Tibial artery (tissue), 4 donors: ENCODE measurements around the gene FCN3.

ENCODE experiments used
- DNase-seq, 2 donors: peaks; one replicate each; pipeline ENCODE4 v3.0.0-alpha.2; 2019
- H3K27ac ChIP-seq, 2 donors: fragments of 200-600 bp; sonication (generic) in 1 of 2; 1 replicate in 1 of 2; 2 replicates in 1 of 2; pipeline ENCODE4 v1.5.1; 2018 to 2019; ENCODE audit warnings: mild to moderate bottlenecking in 1 of 2
- H3K27me3 ChIP-seq, 2 donors: fragments of 200-600 bp; sonication (generic) in 1 of 2; one replicate each; pipeline versions ENCODE4 v1.5.1 to v1.6.0; 2016 to 2019
- H3K36me3 ChIP-seq, 3 donors: fragments of 200-600 bp; sonication (generic) in 2 of 3; one replicate each; pipeline ENCODE4 v1.5.1; 2016 to 2019; ENCODE audit warnings: mild to moderate bottlenecking in 2 of 3
- H3K4me1 ChIP-seq, 4 donors: fragments of 200-600 bp; sonication (generic) in 2 of 4; 1 replicate in 3 of 4; 2 replicates in 1 of 4; pipeline ENCODE4 v1.5.1; 2016 to 2019
- H3K4me3 ChIP-seq, 2 donors: fragments of 200-600 bp; sonication (generic) in 1 of 2; 1 replicate in 1 of 2; 2 replicates in 1 of 2; pipeline ENCODE4 v1.5.1; 2018 to 2019; ENCODE audit warnings: mild to moderate bottlenecking in 2 of 2
- H3K9me3 ChIP-seq, 3 donors: fragments of 200-600 bp; sonication (generic) in 1 of 3; one replicate each; pipeline ENCODE4 v1.5.1; 2016 to 2019
- intact Hi-C: fragments of 100-400 bp; cut with DNase I; formaldehyde crosslinking; loops from one replicate; pipeline ENCODE4 v1.15.0; 2023; ENCODE audit warnings: low total_unique reads
- TF ChIP-seq, protein P1 (sequence below), 2 experiments: fragments of 200-600 bp in 1 of 2; fragments of 450-650 bp in 1 of 2; IDR thresholded peaks; one replicate each; pipeline ENCODE4 v1.5.1; 2017 to 2019; ENCODE audit warnings: antibody characterized with exemption in 2 of 2, mild to moderate bottlenecking in 1 of 2, moderate library complexity in 1 of 2

Gene FCN3

DNA sequence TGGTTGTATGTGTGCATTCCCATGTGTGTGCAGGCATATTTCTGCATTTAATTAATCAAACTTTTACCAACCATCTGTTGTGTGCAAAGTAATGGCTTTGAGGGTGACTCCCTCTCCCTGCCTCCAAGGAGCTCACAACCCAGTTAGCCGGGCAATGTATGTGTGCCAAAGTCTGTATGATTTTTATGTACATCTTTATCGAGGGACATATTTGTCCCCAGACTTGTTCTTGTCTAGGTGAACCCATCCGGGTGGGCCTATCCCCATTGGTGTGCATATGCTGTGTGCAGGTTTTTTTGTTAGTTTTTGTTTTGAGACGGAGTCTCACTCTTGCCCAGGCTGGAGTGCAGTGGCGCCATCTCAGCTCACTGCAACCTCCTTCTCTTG lies 31.0 kb downstream of the FCN3 start:
- intact Hi-C loops, result no loop called here
- Histone ChIP-seq H3K9me3 (no peaks in the 10 kb centered on the region), H3K27me3 (peaks cover 0 to 14% of the 10 kb centered on the region in 2 donors), H3K4me1 (no peaks in the 10 kb centered on the region), H3K27ac (no peak overlapping the region), H3K36me3 (no peaks in the 10 kb centered on the region), H3K4me3 (no peak overlapping the region)
- TF ChIP-seq, protein P1, sequence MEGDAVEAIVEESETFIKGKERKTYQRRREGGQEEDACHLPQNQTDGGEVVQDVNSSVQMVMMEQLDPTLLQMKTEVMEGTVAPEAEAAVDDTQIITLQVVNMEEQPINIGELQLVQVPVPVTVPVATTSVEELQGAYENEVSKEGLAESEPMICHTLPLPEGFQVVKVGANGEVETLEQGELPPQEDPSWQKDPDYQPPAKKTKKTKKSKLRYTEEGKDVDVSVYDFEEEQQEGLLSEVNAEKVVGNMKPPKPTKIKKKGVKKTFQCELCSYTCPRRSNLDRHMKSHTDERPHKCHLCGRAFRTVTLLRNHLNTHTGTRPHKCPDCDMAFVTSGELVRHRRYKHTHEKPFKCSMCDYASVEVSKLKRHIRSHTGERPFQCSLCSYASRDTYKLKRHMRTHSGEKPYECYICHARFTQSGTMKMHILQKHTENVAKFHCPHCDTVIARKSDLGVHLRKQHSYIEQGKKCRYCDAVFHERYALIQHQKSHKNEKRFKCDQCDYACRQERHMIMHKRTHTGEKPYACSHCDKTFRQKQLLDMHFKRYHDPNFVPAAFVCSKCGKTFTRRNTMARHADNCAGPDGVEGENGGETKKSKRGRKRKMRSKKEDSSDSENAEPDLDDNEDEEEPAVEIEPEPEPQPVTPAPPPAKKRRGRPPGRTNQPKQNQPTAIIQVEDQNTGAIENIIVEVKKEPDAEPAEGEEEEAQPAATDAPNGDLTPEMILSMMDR (IDR thresholded peaks at IDR 0.05), result no peak
- no peak for DNase-seq

DNA sequence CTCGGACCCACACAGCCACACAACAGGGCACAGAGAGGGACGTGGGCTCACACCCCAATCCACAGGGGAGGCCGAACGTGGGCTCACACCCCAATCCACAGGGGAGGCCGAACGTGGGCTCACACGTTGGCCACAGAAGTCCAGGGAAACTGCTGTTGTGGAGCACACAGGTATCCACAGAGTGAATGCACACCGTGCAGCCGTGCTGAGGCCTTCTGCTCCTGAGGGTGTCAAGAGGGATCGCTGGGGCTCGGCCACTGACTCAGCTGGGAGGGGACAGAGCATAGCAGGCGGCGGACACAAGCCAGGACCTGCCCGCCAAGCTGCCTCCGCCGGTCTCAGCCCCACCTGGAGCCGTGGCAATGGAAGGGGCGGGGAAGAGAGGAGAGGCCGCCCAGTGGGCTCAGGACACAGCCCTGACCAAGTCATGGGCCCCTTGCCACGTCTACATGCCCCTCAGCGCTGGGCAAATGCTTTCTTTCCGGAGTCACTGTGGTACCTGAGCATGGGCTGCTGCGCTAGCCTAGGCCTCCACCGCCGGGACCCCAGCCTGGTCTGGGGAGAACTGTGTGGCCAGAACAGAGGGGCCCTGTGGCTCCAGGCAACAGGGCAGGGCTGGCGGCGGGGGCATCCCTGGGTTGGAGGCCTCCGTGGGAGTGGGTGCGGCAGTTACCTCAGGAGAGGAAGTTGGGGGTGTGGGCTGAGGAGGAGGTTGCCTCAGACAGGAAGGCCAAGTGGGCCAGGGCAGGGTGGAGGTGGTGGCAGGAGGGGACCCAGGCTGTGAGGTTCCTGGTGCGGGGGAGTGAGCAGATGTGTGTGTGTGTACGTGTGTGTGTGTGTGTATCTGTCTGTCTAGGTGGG lies 31.6 kb downstream of the FCN3 start:
- no peaks in the 10 kb centered on the region for H3K9me3 ChIP-seq
- no peak for DNase-seq
- peaks cover 0 to 8% of the 10 kb centered on the region in 2 donors for H3K27me3 ChIP-seq
- H3K4me1 ChIP-seq, result no peaks in the 10 kb centered on the region
- intact Hi-C loops, result no loop called here
- H3K36me3 ChIP-seq, result no peaks in the 10 kb centered on the region
- no peak overlapping the region for H3K4me3 ChIP-seq
- H3K27ac ChIP-seq, result no peak overlapping the region
- TF ChIP-seq, protein P1 (IDR thresholded peaks at IDR 0.05), result no peak

DNA sequence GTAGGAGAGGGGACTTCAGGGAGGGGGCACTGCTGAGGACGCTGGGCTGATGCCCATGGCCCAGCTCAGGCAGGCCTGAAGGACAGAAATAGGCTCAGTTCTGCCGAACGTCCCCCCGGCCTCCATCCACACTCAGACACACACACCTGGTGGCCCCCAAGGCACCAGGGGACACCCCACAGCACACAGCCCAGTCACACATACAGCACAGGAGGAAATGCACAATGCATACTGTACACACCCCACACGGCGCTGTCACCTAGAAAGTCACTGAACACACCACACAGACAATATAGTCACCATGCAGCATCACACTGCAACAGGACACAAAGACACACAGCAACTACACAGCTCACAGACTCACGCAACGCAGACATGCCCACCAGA lies 32.2 kb downstream of the FCN3 start:
- DNase-seq, result no peak
- H3K9me3 ChIP-seq, result no peaks in the 10 kb centered on the region
- H3K4me3 ChIP-seq, result no peak overlapping the region
- intact Hi-C loops, result no loop called here
- TF ChIP-seq, protein P1 (IDR thresholded peaks at IDR 0.05), result no peak
- peaks cover 0 to 2% of the 10 kb centered on the region in 2 donors for H3K27me3 ChIP-seq
- H3K27ac ChIP-seq, result no peak overlapping the region
- peaks cover 0 to 3% (median 0%) of the 10 kb centered on the region in 3 donors for H3K36me3 ChIP-seq
- no peaks in the 10 kb centered on the region for H3K4me1 ChIP-seq

DNA sequence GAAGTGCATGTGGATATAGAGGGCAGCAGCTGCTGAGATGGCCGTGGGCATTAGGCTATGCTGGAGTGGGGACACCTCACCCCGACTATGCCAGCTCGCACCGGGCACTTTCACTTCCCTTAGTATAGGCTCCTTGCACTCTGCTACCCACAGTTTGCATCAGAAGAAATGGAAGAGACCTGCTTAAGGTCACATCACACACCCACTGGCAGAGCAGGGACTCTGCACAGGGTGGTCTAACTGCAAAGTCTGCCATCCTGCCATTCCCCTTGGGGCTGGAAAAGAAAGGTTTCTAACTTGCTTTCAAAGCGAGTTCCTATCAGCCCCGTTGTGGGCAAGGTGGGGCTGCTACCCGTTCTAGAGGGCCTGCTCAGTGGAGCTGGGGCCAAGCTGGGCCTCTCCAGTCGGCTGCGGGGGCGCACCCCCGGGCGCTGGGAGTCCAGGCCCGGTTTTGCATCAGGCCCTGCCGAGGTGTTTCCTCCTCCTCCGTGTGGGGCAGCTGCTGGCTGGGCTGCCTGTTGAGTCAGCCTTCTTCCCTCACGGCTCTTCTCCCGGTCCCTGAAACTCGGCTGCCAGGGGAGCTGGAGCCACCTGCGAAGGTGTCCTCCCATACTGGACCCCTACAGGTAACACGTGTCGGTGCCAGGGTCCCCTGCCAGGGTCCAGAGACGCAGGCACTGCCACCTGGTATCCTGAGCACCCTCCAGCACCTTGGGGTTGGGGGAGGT lies 32.9 kb downstream of the FCN3 start, which contains the start of gene SYTL1:
TSS of gene SYTL1 (plus strand) at position 498 of the 728 bp plus-strand sequence. CDS start 3,313 bp downstream, outside the sequence.
- intact Hi-C loops, result no loop called here
- H3K27me3 ChIP-seq, result no peaks in the 10 kb centered on the region
- H3K4me3 ChIP-seq, result no peak within 1 kb of the TSS
- DNase-seq, result no peak
- TF ChIP-seq, protein P1 (IDR thresholded peaks at IDR 0.05), result no peak
- no peak within 1 kb of the TSS for H3K27ac ChIP-seq
- peaks cover 2 to 10% (median 3%) of the 10 kb centered on the region in 3 donors for H3K36me3 ChIP-seq
- no peaks in the 10 kb centered on the region for H3K4me1 ChIP-seq
- H3K9me3 ChIP-seq, result no peaks in the 10 kb centered on the region

DNA sequence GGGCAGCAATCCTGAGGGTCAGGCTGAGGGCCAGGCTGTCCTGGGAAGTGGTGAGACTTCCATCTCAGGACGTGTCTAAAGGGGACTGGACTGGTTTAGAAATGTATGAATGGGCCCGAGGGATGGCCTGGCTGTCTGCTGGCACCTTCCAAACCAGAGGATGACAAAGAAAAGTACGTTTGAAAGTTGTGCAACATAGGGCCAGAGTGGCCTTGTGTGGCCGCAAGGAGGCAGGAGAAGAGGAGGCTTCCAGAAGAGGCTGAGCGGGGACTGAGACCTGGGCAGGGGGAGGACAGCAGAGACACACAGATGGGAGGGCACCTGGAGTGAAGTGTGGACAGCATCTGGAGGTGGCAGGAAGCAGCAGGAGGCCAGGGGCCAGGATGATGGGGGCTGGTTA lies 35.4 kb downstream of the FCN3 start:
- Histone ChIP-seq H3K4me1 (no peaks in the 10 kb centered on the region), H3K9me3 (no peaks in the 10 kb centered on the region), H3K27me3 (no peaks in the 10 kb centered on the region), H3K36me3 (peaks cover 27 to 34% (median 28%) of the 10 kb centered on the region in 3 donors), H3K4me3 (no peak overlapping the region), H3K27ac (no peak overlapping the region)
- intact Hi-C loops, result no loop called here
- DNase-seq, result no peak
- TF ChIP-seq, protein P1 (IDR thresholded peaks at IDR 0.05), result no peak
